Fibroblast of skin of back (primary cell): ENCODE measurements around the gene NLE1.

Experiments
- DNase-seq: peaks from one replicate; pipeline ENCODE4 v3.0.0-alpha.2; 2013

The NLE1 gene

DNA sequence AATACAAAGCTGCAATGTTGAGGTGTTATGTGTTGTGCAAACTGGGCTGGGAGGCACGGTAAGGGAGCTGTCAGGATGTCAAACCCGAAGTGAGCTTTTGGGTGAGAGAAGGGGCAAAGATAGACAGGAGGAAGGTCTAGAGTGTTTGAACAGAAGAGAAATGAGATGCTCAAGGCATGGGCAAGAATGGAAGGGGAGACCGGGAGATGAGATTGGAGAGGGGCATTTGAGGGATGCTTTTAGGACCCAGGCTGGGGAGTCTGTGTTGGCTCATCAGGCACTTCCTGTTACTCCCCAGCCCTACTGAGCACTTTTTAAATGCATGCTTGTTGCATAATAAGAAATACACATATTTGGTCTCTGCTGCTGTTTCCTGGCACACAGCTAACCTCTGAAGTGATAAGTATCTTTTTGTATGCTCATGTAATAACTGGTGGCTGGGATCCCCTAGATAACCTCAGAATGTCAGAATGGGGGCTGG lies 19.2 kb upstream of the NLE1 start:
- DNase-seq: no peak

GRCh38 chr17:35160354-35161201 lies 18.5 kb upstream of the NLE1 start:
- DNase-seq: no peak

GRCh38 chr17:35159940-35160339 lies 17.8 kb upstream of the NLE1 start:
- no peak for DNase-seq

GRCh38 chr17:35155246-35155645 lies 13.1 kb upstream of the NLE1 start:
- no peak for DNase-seq

DNA sequence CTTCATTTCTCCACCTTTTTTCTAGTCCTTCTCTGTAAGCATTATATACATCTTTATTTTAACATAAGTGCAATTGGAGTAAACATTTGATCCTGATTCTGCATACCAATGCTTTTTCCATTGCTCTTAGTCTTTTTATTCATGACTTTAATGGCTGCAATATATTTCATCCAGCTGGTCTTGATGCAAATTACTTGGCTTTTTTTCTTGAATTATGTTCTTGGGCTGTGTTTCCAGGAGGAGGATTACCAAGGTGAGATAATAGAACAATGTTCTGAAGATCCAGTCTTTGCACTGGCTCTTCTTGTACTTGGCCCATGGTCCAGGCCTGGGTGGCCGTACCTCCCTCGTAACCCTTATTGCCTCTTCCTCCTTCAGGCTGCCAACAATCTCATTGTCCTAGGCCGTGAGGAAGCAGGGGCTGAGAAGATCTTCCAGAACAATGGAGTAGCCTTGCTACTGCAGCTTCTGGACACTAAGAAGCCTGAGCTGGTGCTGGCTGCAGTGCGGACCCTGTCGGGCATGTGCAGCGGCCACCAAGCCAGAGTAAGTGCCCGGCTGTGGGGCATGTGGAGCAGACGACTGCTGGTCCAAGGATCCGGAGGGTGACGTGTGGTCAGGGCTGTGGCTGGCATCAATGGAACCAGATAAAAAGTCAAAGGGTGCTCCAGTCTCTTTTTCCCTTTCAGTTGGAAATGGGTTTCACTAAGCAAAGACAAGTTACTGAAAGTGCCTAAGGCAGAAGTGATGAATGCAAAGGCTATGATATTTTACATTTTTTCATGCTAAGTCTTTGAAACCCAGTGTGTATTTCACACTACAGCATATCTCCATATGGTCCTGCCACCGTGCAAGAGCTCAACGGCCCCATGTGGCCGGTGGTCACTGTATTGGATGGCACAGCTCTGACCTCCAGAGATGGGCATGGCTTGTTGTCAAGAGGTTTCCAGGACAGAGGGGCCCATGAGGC lies 12.4 kb upstream of the NLE1 start:
- no peak for DNase-seq

GRCh38 chr17:35152421-35153140 lies 10.5 kb upstream of the NLE1 start:
- DNase-seq: no peak

DNA sequence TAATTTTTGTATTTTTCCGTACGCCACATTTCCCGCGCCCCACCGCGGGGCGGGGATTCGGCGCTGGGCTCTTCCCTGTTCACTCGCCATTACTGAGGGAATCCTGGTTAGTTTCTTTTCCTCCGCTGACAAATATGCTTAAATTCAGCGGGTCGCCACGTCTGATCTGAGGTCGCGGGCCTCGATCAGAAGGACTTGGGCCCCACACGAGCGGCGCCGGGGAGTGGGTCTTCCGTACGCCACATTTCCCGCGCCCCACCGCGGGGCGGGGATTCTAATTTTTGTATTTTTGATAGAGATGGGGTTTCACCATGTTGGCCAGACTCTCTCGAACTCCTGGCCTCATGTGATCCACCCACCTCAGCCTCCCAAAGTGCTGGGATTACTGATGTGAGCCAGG lies 9.0 kb upstream of the NLE1 start:
- DNase-seq: peak; percentile 1

- DNase-seq: no peak
Observed at GRCh38 chr17:35149941-35150340, 7.8 kb upstream of the NLE1 start.

- no peak for DNase-seq
Observed at GRCh38 chr17:35148144-35148543, 6.0 kb upstream of the NLE1 start.

DNA sequence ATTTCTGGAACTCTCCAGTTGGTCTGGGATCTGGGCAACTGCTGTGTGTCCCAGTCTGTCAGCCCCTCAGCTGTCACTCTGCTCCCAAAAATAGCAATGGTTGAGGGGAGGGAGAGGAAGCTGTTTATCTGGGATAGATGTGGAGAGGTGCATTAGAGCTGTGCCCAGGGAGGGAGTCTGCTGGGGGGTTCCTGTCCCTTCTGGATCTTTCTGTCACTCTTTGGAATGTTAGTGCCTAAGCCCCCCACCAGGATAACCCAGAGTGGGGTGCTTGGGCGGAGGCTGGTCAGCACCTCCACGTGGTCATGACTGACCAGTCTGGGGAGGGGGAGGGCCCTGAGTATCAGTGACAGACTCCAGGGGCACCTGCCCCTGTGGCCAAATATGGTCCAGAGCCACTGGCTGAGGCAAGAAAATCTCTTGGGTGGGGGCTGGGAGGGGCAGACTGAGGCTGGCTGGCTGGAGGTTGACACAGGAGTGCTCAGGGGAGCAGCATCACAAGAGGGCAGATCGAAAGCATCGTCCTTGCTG lies 5.3 kb upstream of the NLE1 start, which contains the start of gene UNC45B:
Gene UNC45B, plus strand, starts transcription at position 443 of the 531 bp plus-strand sequence. CDS start 447 bp downstream, outside the sequence.
- DNase-seq: no peak

DNA sequence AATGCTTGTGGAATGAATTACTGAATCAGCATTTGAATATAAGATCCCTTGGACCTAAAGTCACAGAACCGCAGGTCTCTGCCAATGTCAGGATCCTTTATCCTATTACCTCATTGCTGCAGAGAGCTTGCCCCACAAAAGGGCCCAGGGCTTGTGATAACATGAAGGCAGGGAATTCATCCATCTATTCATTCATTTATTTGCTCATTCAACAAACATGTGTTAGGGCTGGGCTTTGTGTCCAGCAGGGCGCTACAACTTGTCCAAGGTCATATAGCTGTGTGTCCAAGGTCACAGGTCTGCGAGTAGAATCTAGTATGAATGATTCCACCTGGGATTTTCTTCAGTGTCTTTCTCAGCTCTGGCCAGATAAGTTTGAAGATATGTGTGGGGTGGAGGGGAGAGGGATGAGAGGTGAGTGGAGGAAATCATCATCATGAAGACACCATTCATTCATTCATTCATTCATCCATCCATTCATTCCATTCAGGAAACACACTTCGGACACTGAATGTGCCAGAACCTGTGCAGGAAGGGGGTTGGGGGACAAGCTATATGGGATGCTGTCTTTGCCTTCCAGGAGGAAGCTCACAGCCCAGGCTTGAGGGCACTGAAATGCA lies 4.2 kb upstream of the NLE1 start:
- no peak for DNase-seq

DNA sequence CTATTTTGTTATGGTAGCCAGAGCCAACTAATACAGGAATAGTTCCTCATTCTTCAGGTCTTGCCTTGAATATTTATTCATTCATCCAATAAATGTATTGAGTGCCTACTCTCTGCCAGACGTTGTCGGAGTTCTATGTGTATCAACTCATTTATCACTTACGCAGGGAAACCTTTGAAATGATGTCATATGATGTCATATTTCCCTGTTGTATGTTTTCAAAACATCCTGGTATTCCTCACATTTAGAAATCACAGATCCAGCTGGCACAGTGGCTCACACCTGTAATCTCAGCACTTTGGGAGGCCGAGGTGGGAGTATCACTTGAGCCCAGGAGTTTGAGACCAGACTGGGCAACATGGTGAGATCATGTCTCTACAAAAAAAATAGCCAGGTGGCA lies 2.7 kb upstream of the NLE1 start:
- DNase-seq: no peak

DNA sequence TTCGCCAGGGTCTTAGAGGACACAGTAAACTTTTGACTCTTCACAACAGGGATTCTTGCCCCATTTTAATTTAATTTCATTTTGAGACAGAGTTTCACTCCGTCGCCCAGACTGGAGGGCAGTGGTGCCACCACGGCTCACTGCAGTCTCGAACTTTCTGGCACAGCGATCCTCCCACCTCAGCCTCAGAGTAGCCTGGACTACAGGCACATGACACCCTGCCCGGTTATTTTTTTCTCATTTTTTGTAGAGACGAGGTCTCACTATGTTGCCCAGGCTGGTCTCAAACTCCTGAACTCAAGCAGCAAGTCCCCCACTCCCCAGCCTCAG lies 329 bp upstream of the NLE1 start:
- no peak for DNase-seq

DNA sequence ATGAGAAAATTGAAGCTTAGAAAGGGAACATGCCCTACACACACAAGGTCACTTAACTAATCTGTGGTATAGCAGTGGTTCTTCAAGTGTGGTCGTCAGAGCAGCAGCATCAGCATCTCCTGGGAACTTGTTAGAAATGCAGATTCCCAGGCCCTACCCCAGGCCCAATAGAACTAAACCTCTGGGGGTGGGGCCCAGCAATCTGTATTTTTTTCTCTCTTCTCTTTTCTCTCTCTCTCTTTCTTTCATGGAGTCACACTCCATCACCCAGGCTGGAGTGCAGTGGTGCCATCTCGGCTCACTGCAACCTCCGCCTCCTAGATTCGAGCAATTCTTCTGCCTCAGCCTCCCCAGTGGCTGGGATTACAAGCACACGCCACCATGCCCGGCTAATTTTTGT lies 3.9 kb downstream of the NLE1 start:
- no peak for DNase-seq

GRCh38 chr17:35135322-35135721 lies 6.8 kb downstream of the NLE1 start:
- DNase-seq: no peak

- DNase-seq: no peak
Observed at GRCh38 chr17:35132816-35133550, 9.1 kb downstream of the NLE1 start.

- DNase-seq: no peak
Observed at GRCh38 chr17:35132099-35132498, 10.0 kb downstream of the NLE1 start.

DNA sequence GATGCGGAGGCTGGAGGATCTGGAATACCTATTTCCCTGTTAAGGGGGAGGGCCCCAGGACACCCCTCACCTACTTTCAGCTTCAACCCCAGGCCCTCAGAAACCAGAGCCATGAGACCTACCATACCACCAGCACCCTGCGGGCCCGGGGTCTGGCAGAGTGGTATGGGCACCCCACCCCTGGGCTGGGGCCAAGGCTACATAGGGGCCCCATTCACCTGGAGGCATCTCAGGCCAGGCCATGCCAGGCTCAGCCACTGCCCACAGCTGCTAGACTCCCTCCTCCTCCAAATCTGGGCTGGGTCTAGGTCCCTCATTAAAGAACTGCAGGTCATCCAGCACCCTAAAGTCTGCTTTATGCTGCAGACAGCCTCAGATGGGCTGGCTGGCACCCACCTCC lies 11.7 kb downstream of the NLE1 start:
- DNase-seq: no peak

GRCh38 chr17:35129973-35130351 lies 12.1 kb downstream of the NLE1 start:
- DNase-seq: no peak

DNA sequence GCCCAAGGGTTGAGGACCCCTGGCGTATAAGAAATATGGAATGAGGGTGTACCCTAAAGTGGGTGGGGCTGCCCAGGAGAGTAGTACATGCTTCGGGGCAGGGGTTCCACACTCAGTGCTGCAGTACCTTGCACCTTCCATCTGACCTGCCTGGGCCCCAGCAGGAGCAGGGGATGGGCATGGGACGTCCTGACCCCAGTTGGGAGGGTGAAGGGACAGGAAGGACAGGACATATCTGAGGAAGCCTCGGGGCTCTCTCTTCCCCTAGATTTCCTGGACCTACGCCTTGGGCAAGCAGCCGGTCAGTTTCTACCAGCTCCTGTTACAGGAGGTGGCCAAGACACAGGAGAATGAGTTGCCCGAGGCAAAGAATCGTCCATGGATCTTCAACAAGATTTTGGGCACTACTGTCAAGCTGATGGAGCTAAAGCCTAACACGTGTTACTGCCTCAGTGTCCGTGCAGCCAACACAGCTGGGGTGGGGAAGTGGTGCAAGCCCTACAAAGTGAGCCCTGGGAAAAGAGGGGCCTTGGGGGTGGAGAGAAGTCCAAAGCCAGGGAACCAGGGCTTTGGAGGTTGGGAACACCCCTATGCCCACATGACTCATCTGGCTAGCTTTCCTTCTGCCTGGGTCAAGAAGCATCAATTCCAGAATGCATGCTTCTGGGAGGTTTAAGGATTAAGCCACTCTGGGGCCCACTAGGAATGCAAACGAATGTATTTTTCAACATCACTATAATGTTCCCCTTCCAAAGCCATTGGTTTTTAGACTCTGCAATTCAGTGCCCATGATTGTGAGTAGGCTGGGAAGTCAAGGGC lies 12.7 kb downstream of the NLE1 start:
- DNase-seq: no peak
